HepG2 (cell line): ENCODE data around the gene PRRG3. TPM values are rescaled to one million over a fixed set of nuclear protein-coding genes. Genes with fewer than 3 reads are reported as not detected.

Source experiments
- PHF5A ChIP-seq: IDR thresholded peaks from one replicate; pipeline ENCODE4 v1.6.1; 2018; ENCODE audit warnings: low read depth, missing genetic modification reagents; ENCODE audit not compliant: unreplicated experiment
- ZNF615 ChIP-seq: sonication (generic); formaldehyde crosslinking; IDR thresholded peaks from 2 replicates; pipeline ENCODE4 v1.5.0; 2020; ENCODE audit warnings: mild to moderate bottlenecking, missing genetic modification reagents, borderline replicate concordance
- ZNF644 ChIP-seq: IDR thresholded peaks from 2 replicates; pipeline ENCODE4 v1.6.1; 2016; ENCODE audit warnings: low read depth
- ZNF672 ChIP-seq: sonication (generic); formaldehyde crosslinking; IDR thresholded peaks from 2 replicates; pipeline ENCODE4 v1.8.1; 2022; ENCODE audit warnings: missing genetic modification reagents
- ZSCAN30 ChIP-seq: sonication (generic); formaldehyde crosslinking; IDR thresholded peaks from 2 replicates; pipeline ENCODE4 v1.5.0; 2020; ENCODE audit warnings: mild to moderate bottlenecking, missing genetic modification reagents
- polyA plus RNA-seq, 8 experiments: library from polyadenylated mRNA; depleted of rRNA in 3 of 8; stranded (reverse) in 7 of 8; unstranded in 1 of 8; fragments of >200 nt; fragmentation: Illumina TruSeq in 4 of 8; extraction: Trizol in 4 of 8; gene quantifications; 2 replicates each; pipeline versions ENCODE4 v1.2.1 to v1.2.3, GENCODE V29; 2011 to 2016; ENCODE audit warnings: low read depth in 4 of 8, missing spikeins in 1 of 8, mixed read lengths in 1 of 8; ENCODE audit not compliant: insufficient read depth in 1 of 8
- total RNA-seq, 5 experiments: library from RNA; depleted of rRNA; stranded (reverse); fragments of >200 nt; fragmentation: Illumina TruSeq; extraction: Trizol; gene quantifications; 2 replicates each; pipeline ENCODE4 v1.2.3, GENCODE V29; 2016; ENCODE audit warnings: low read depth in 1 of 5
- TF ChIP-seq, protein P1 (sequence below): sonication (generic); formaldehyde crosslinking; IDR thresholded peaks from 2 replicates; pipeline ENCODE4 v1.4.0; 2020; ENCODE audit warnings: missing genetic modification reagents, borderline replicate concordance
- TF ChIP-seq, protein P2 (sequence below): sonication (generic); formaldehyde crosslinking; IDR thresholded peaks from 2 replicates; pipeline ENCODE4 v1.5.0; 2020; ENCODE audit warnings: mild to moderate bottlenecking, missing genetic modification reagents, borderline replicate concordance

PRRG3 gene
- total and polyA plus RNA-seq, 2 of the 13 experiments (the other 11 are each of a cell fraction or from before 2014, with no cell fraction given): not detected

DNA sequence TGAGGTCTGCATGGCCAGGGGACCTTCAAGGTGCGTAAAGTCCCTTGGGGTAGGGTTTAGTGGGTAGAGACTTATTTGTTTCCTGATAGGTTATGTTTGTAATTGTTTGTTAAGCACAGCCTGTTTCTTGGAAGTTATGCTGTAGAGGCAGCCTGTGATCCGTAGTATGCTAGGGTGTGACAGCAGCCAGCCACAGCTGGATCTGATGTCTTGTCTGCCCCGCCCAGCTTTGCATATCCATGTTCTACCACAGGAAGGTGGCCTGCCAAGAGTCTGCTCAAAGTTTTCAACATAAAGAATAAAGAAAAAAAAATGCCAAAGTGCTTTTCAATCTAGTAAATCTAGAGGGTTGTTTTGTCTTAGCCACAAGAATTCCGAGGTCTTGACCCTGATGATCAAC lies 19.1 kb upstream of the PRRG3 start (continued):
- TF ChIP-seq, protein P1, sequence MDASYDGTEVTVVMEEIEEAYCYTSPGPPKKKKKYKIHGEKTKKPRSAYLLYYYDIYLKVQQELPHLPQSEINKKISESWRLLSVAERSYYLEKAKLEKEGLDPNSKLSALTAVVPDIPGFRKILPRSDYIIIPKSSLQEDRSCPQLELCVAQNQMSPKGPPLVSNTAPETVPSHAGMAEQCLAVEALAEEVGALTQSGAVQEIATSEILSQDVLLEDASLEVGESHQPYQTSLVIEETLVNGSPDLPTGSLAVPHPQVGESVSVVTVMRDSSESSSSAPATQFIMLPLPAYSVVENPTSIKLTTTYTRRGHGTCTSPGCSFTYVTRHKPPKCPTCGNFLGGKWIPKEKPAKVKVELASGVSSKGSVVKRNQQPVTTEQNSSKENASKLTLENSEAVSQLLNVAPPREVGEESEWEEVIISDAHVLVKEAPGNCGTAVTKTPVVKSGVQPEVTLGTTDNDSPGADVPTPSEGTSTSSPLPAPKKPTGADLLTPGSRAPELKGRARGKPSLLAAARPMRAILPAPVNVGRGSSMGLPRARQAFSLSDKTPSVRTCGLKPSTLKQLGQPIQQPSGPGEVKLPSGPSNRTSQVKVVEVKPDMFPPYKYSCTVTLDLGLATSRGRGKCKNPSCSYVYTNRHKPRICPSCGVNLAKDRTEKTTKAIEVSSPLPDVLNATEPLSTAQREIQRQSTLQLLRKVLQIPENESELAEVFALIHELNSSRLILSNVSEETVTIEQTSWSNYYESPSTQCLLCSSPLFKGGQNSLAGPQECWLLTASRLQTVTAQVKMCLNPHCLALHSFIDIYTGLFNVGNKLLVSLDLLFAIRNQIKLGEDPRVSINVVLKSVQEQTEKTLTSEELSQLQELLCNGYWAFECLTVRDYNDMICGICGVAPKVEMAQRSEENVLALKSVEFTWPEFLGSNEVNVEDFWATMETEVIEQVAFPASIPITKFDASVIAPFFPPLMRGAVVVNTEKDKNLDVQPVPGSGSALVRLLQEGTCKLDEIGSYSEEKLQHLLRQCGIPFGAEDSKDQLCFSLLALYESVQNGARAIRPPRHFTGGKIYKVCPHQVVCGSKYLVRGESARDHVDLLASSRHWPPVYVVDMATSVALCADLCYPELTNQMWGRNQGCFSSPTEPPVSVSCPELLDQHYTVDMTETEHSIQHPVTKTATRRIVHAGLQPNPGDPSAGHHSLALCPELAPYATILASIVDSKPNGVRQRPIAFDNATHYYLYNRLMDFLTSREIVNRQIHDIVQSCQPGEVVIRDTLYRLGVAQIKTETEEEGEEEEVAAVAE: no peak
- TF ChIP-seq ZNF672 (CRISPR knock-in tag) (no peak), PHF5A (CRISPR knock-in tag) (no peak), ZSCAN30 (CRISPR knock-in tag) (no peak), ZNF615 (CRISPR knock-in tag) (no peak), ZNF644 (CRISPR knock-in tag) (no peak)
- TF ChIP-seq, protein P2, sequence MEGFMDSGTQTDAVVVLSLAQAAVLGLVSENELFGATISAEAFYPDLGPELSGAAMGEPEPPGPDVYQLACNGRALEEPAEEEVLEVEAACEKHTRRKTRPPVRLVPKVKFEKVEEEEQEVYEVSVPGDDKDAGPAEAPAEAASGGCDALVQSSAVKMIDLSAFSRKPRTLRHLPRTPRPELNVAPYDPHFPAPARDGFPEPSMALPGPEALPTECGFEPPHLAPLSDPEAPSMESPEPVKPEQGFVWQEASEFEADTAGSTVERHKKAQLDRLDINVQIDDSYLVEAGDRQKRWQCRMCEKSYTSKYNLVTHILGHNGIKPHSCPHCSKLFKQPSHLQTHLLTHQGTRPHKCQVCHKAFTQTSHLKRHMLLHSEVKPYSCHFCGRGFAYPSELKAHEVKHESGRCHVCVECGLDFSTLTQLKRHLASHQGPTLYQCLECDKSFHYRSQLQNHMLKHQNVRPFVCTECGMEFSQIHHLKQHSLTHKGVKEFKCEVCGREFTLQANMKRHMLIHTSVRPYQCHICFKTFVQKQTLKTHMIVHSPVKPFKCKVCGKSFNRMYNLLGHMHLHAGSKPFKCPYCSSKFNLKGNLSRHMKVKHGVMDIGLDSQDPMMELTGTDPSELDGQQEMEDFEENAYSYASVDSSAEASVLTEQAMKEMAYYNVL (CRISPR knock-in tag): no peak
- TF ChIP-seq, all 625 proteins: peak for 0
